Common myeloid progenitor, CD34-positive (primary cell): ENCODE results near the gene CYP3A5.
A peak's percentile ranks its signal among the peaks of the same experiment; 100 is the strongest.

Experiments
- CTCF ChIA-PET: fragments of 350-600 bp; sonication (Branson Sonifier 250); formaldehyde crosslinking; loops from one replicate; lab custom pipeline; 2021; ENCODE audit warnings: antibody characterized with exemption; lab: Charles Lee
- POLR2A ChIA-PET: fragments of 350-600 bp; sonication (Branson Sonifier 250); formaldehyde crosslinking; loops from one replicate; lab custom pipeline; 2021; ENCODE audit warnings: antibody characterized with exemption; lab: Charles Lee
- DNase-seq, 3 donors: peaks; one replicate each; pipeline versions ENCODE4 v3.0.0 to v3.0.0-alpha.2; 2013
- H3K27ac ChIP-seq, 2 experiments: 1 replicate in 1 of 2; 2 replicates in 1 of 2; pipeline ENCODE4 v1.7.0; 2013; ENCODE audit warnings: inconsistent platforms in 2 of 2, low read length in 2 of 2, mild to moderate bottlenecking in 2 of 2, low read depth in 1 of 2, moderate library complexity in 1 of 2; ENCODE audit not compliant: severe bottlenecking in 2 of 2, insufficient read depth in 1 of 2, poor library complexity in 1 of 2
- H3K27me3 ChIP-seq, 5 experiments: replicated peaks in 2 of 5; 1 replicate in 3 of 5; 2 replicates in 2 of 5; pipeline versions ENCODE4 v1.6.1 to v1.7.0; 2013; ENCODE audit warnings: low read length in 4 of 5, mild to moderate bottlenecking in 2 of 5, moderate library complexity in 2 of 5, inconsistent platforms in 1 of 5; ENCODE audit not compliant: insufficient read depth in 5 of 5, control insufficient read depth in 4 of 5
- H3K36me3 ChIP-seq, 4 experiments: 1 replicate in 2 of 4; 2 replicates in 2 of 4; pipeline versions ENCODE4 v1.6.1 to v1.7.0; 2013; ENCODE audit warnings: low read length in 3 of 4, control low read depth in 1 of 4, mild to moderate bottlenecking in 1 of 4; ENCODE audit not compliant: control insufficient read depth in 4 of 4, insufficient read depth in 4 of 4
- H3K4me1 ChIP-seq, 4 experiments: 1 replicate in 3 of 4; 2 replicates in 1 of 4; pipeline versions ENCODE4 v1.6.1 to v1.7.1; 2013; ENCODE audit warnings: low read length in 3 of 4, mild to moderate bottlenecking in 3 of 4, control low read depth in 1 of 4, inconsistent platforms in 1 of 4, moderate library complexity in 1 of 4; ENCODE audit not compliant: control insufficient read depth in 4 of 4, insufficient read depth in 4 of 4; ENCODE audit errors: control extremely low read depth in 1 of 4
- H3K4me3 ChIP-seq, 7 experiments: 1 replicate in 4 of 7; 2 replicates in 3 of 7; pipeline versions ENCODE4 v1.5.1 to v1.7.0; 2013; ENCODE audit warnings: mild to moderate bottlenecking in 7 of 7, low read length in 6 of 7, moderate library complexity in 6 of 7, inconsistent platforms in 2 of 7, low read depth in 2 of 7, control low read depth in 1 of 7; ENCODE audit not compliant: insufficient read depth in 4 of 7, control insufficient read depth in 1 of 7; ENCODE audit errors: extremely low read depth in 1 of 7
- H3K9me3 ChIP-seq, 5 experiments: 1 replicate in 4 of 5; 2 replicates in 1 of 5; pipeline versions ENCODE4 v1.6.1 to v1.7.1; 2013; ENCODE audit warnings: low read length in 4 of 5, mild to moderate bottlenecking in 2 of 5, inconsistent platforms in 1 of 5, low read depth in 1 of 5, moderate library complexity in 1 of 5; ENCODE audit not compliant: control insufficient read depth in 4 of 5, insufficient read depth in 2 of 5; ENCODE audit errors: control extremely low read depth in 1 of 5
- WGBS: methylation state at CpG from one replicate; pipeline ENCODE4 v1.1.5; 2013; ENCODE audit not compliant: insufficient coverage; 5-methylcytosine and 5-hydroxymethylcytosine counted together

The CYP3A5 gene

DNA sequence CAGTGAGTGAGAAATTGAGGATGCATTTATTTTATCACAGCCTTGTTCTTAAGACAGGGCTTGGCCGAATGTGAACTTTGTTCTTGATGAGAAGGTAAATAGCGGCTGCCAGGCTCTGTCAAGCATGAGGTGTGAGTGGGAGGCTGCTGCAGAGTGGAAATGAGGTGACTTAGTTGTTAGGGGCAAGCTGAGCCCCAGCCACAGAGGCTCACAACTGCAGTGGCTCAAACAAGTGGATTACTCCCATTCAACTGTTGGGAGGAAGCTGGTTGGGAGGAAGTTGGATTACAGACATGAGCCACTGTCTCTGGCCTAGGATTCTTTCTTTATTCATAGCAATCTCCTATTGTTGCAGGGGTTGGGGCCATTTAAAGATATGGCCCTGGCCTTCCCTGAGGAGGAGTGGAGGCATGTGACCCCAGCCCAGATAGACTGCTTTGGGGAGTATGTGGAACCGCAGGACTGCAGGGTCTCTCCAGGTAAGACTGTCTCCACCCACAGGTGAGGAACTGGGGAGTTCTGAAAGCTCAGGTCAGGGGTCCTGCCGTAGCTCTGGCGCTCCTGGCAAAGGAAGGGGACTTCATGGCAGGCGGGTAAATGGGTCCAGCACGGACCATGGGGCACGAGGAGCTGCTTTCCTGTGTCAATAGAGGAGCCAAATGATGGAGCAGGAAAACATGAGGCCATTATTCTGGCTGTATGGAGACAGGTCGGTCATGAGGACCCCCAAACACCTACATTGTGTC, 55.9 kb downstream of the CYP3A5 start:
- H3K9me3 ChIP-seq = no peaks in the 10 kb centered on the region
- H3K27ac ChIP-seq = peak overlapping the region in 1 of 2 experiments; percentile 10
- WGBS = 94% methylated on average over 9 of the region's 9 CpGs
- H3K4me1 ChIP-seq = no peaks in the 10 kb centered on the region
- peaks cover 25 to 95% (median 75%) of the 10 kb centered on the region in 4 experiments for H3K36me3 ChIP-seq
- H3K27me3 ChIP-seq = no peaks in the 10 kb centered on the region
- no peak overlapping the region for H3K4me3 ChIP-seq
- no peak for DNase-seq
- POLR2A ChIA-PET = no interaction called here
- CTCF ChIA-PET = no interaction called here

DNA sequence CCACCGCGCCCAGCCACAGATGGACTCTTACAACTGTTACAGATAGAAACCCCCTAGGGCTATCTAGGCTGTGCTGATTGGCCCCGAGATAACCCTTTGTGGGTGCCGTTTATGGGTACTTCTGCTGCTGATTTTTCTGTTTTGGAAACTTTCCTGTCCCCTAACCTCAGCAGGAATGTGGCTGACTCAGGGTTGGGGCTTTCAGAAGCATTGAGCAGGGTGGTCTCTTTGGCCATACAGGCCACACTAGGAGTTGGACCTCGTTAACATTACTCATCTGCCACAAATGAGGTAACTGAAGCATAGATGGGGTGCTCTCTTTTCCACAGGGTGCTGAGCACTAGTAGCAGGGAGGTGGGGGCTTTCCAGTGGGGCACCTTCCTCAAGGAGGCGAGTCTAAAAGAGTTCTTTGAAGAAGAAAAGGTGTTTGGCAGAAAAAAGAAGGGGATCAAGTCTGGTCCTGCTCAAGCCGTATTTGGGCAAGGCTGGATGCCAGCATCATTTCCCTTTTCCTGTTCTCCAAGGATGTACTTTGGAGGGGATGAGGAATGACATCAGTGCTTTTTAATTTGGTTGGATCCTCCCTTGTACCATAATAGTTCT, 56.6 kb downstream of the CYP3A5 start:
- WGBS = 98% methylated on average over 6 of the region's 7 CpGs
- Histone ChIP-seq H3K27ac (peak overlapping the region in 1 of 2 experiments; percentile 10), H3K4me3 (no peak overlapping the region), H3K36me3 (peaks cover 23 to 95% (median 72%) of the 10 kb centered on the region in 4 experiments), H3K4me1 (no peaks in the 10 kb centered on the region), H3K9me3 (no peaks in the 10 kb centered on the region), H3K27me3 (no peaks in the 10 kb centered on the region)
- no peak for DNase-seq
- ChIA-PET CTCF (no interaction called here), POLR2A (no interaction called here)

DNA sequence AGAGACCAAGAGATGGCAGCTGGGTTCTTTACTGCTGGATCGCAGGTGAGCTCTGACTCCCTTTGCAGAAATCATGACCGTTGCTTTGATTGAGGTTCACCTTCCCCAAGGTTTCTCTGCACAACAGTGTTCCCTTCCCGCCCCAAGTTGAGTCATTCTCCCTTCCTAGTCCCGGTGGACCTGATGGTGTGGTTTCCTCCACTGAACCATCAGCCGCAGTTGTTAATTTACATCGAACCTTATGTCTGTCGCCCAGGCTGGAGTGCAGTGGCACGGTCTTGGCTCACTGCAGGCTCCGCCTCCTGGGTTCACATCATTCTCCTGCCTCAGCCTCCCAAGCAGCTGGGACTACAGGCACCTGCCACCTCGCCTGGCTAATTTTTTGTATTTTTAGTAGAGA, 57.2 kb downstream of the CYP3A5 start:
- ChIA-PET CTCF (interaction anchor here (1.0 kb wide), 1 partner anchor 12 kb away, joined by 3 read pairs; no protein-coding TSS in a partner anchor), POLR2A (no interaction called here)
- Histone ChIP-seq H3K4me1 (peaks cover 2 to 6% (median 4%) of the 10 kb centered on the region in 4 experiments), H3K36me3 (peaks cover 23 to 92% (median 69%) of the 10 kb centered on the region in 4 experiments), H3K4me3 (no peak overlapping the region), H3K27me3 (no peaks in the 10 kb centered on the region), H3K27ac (no peak overlapping the region), H3K9me3 (no peaks in the 10 kb centered on the region)
- 100% methylated on average over 7 of the region's 10 CpGs for WGBS
- no peak for DNase-seq

DNA sequence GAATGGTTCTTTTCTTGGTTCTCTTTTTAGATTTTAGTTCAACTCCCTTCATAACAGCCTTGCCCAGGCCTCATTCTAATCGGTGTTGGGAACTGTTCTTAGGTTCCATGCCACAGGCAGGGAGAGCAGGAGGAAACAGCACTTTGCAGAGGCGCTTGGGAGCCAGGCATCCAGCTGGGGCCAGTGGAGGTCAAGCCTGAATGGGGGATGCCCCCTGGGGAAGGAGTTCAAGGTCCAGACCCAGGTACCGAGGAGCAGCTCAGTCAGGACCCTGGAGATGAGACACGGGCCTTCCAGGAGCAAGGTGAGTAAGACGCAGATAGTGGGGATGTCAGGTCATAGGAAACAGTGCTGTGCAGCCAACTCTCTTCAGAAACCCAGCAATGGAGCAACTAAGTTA, 58.5 kb downstream of the CYP3A5 start:
- no peak overlapping the region for H3K4me3 ChIP-seq
- peaks cover 4 to 14% (median 11%) of the 10 kb centered on the region in 4 experiments for H3K4me1 ChIP-seq
- no peaks in the 10 kb centered on the region for H3K27me3 ChIP-seq
- WGBS = 100% methylated on average over 4 of the region's 5 CpGs
- ChIA-PET CTCF (interaction anchor here (1.3 kb wide), 1 partner anchor 88 kb away, joined by 3 read pairs; no protein-coding TSS in a partner anchor), POLR2A (no interaction called here)
- H3K36me3 ChIP-seq = peaks cover 16 to 79% (median 61%) of the 10 kb centered on the region in 4 experiments
- no peak for DNase-seq
- no peak overlapping the region for H3K27ac ChIP-seq
- H3K9me3 ChIP-seq = no peaks in the 10 kb centered on the region

DNA sequence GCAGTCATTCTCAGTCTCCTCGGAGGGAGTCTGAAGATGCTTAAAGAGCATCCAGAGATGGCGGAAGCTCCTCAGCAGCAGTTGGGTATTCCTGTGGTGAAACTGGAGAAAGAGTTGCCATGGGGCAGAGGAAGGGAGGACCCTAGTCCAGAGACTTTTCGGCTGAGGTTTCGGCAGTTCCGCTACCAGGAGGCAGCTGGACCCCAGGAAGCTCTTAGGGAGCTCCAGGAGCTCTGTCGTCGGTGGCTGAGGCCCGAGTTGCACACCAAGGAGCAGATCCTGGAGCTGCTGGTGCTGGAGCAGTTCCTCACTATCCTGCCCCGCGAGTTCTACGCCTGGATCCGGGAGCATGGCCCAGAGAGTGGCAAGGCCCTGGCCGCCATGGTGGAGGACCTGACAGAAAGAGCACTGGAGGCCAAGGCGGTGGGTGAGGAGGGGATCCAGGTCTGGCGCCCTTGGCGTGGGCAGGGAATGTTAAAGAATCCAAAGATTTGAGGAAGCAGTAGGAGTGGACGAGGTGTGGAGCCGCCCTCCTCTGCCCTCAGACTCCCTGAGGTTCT, 60.1 kb downstream of the CYP3A5 start:
- H3K36me3 ChIP-seq = peaks cover 13 to 63% (median 46%) of the 10 kb centered on the region in 4 experiments

DNA sequence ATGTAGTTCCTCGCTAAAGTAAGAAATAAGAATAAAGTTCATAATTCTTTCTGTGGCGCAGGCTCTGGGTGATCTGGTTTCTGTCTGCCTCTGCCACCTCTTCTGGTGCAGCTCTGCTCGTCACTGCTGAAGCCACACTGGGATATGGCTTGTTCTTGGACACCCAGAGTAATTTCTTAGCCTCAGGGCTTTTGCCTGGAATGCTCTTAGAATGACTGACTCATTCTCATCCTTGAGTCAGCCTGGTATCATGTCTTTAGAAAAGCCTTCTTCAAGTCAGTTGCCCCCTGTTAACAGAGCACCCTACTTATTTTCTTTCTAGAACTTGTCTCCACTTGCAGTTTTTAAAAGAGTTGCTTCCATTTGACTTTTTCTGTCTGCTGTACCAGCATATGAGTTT, 61.1 kb downstream of the CYP3A5 start:
- 97% methylated on average over 3 of the region's 3 CpGs for WGBS
- Histone ChIP-seq H3K9me3 (peaks cover 0 to 2% (median 0%) of the 10 kb centered on the region in 5 experiments), H3K4me1 (peaks cover 6 to 17% (median 12%) of the 10 kb centered on the region in 4 experiments), H3K36me3 (peaks cover 13 to 54% (median 38%) of the 10 kb centered on the region in 4 experiments), H3K4me3 (no peak overlapping the region), H3K27ac (no peak overlapping the region), H3K27me3 (no peaks in the 10 kb centered on the region)
- POLR2A ChIA-PET = no interaction called here
- DNase-seq = no peak
- CTCF ChIA-PET = interaction anchor here (1.8 kb wide), 1 partner anchor 14 kb away, joined by 5 read pairs; no protein-coding TSS in a partner anchor

More for the DNA sequence above, 60.1 kb downstream of the CYP3A5 start:
- no peak overlapping the region for H3K27ac ChIP-seq
- 99% methylated on average over 16 of the region's 18 CpGs for WGBS
- POLR2A ChIA-PET = no interaction called here
- H3K27me3 ChIP-seq = no peaks in the 10 kb centered on the region
- H3K4me3 ChIP-seq = no peak overlapping the region
- no peaks in the 10 kb centered on the region for H3K9me3 ChIP-seq
- peaks cover 6 to 17% (median 12%) of the 10 kb centered on the region in 4 experiments for H3K4me1 ChIP-seq
- DNase-seq = no peak
- CTCF ChIA-PET = no interaction called here
